ENCODE measurements around the gene ARID3C. TPM values are rescaled to one million over a fixed set of nuclear protein-coding genes. Genes with fewer than 3 reads are reported as not detected.
A peak's percentile ranks its signal among the peaks of the same experiment; 100 is the strongest.

The ARID3C gene
- polyA plus RNA-seq, 4 donors: 0.03 to 0.04 TPM; not detected in 2

DNA sequence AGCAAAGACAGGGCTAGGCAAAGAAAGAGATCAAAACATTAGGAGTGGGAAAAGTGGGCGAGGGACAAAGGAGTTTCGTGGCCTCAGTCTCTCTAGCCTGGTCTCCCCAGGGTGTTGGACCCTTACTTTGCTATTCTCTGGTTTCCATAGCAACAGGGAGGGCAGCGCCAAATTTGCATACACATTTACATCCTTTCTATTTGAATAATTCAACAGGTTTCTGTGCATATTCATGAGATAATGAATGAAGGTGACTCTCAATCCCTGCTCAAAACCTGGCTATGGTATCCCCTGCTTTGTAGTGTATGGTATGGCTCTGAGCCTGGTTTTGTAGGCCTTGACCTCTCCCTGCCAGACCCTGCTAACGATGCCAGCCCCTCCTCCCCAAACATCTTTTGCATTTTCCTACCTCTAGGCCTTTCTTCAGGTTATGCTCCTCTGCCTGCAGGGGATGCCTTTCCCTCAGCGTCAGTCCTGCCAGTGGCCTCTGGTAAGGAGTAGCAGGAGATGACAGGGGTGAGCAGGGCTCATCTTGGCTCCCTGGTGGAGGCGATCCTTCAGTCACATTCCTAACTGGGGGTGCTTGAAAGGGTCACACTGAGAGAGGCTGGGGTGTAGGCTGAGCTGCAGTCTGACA, 26.8 kb downstream of the ARID3C start:
- no peaks in the 10 kb centered on the region for H3K36me3 ChIP-seq (ENCODE audit: control insufficient read depth in 3 of 3, insufficient read depth in 2 of 3, low read depth in 1 of 3, low read length in 3 of 3)
- DNase-seq (no peak), FAIRE-seq (no peak)
- no peaks in the 10 kb centered on the region for H3K9me3 ChIP-seq (ENCODE audit: control insufficient read depth in 2 of 2, insufficient read depth in 1 of 2, low read depth in 1 of 2, low read length in 1 of 2)
- peaks cover 0 to 16% (median 0%) of the 10 kb centered on the region in 3 donors for H3K27me3 ChIP-seq (ENCODE audit: control insufficient read depth in 3 of 3, insufficient read depth in 3 of 3, low read length in 3 of 3)
- no peak overlapping the region for H3K27ac ChIP-seq (ENCODE audit: low read depth in 1 of 3, low read length in 2 of 3)
- peaks cover 0 to 6% (median 0%) of the 10 kb centered on the region in 3 donors for H3K4me1 ChIP-seq (ENCODE audit: control insufficient read depth in 3 of 3, insufficient read depth in 2 of 3, low read depth in 1 of 3, low read length in 2 of 3)
- no peak overlapping the region for H3K4me3 ChIP-seq (ENCODE audit: low read depth in 1 of 3, low read length in 3 of 3)
- WGBS, 3 donors: 68 to 72% (median 70%) methylated on average over 6 of the region's 6 CpGs

- no peak for FAIRE-seq
These were observed 28.0 kb downstream of the ARID3C start for GRCh38 chr9:34600908-34601307.

GRCh38 chr9:34599546-34599945, 29.3 kb downstream of the ARID3C start:
- no peaks in the 10 kb centered on the region for H3K36me3 ChIP-seq (ENCODE audit: control insufficient read depth in 3 of 3, insufficient read depth in 2 of 3, low read depth in 1 of 3, low read length in 3 of 3)
- WGBS, 3 donors: 29 to 54% (median 45%) methylated on average over 1 of the region's 1 CpG
- H3K4me1 ChIP-seq (ENCODE audit: control insufficient read depth in 3 of 3, insufficient read depth in 2 of 3, low read depth in 1 of 3, low read length in 2 of 3): no peaks in the 10 kb centered on the region
- DNase-seq (no peak), FAIRE-seq (no peak)
- H3K9me3 ChIP-seq (ENCODE audit: control insufficient read depth in 2 of 2, insufficient read depth in 1 of 2, low read depth in 1 of 2, low read length in 1 of 2): no peaks in the 10 kb centered on the region
- H3K27ac ChIP-seq (ENCODE audit: low read depth in 1 of 3, low read length in 2 of 3): no peak overlapping the region
- H3K4me3 ChIP-seq (ENCODE audit: low read depth in 1 of 3, low read length in 3 of 3): no peak overlapping the region
- peaks cover 0 to 20% (median 0%) of the 10 kb centered on the region in 3 donors for H3K27me3 ChIP-seq (ENCODE audit: control insufficient read depth in 3 of 3, insufficient read depth in 3 of 3, low read length in 3 of 3)

More at GRCh38 chr9:34600908-34601307, 28.0 kb downstream of the ARID3C start:
- 17 to 30% (median 17%) methylated on average over 1 of the region's 1 CpG for WGBS, 3 donors
- Histone ChIP-seq H3K27me3 (ENCODE audit: control insufficient read depth in 3 of 3, insufficient read depth in 3 of 3, low read length in 3 of 3) (peaks cover 0 to 18% (median 0%) of the 10 kb centered on the region in 3 donors), H3K4me1 (ENCODE audit: control insufficient read depth in 3 of 3, insufficient read depth in 2 of 3, low read depth in 1 of 3, low read length in 2 of 3) (no peaks in the 10 kb centered on the region), H3K4me3 (ENCODE audit: low read depth in 1 of 3, low read length in 3 of 3) (no peak overlapping the region), H3K36me3 (ENCODE audit: control insufficient read depth in 3 of 3, insufficient read depth in 2 of 3, low read depth in 1 of 3, low read length in 3 of 3) (no peaks in the 10 kb centered on the region), H3K9me3 (ENCODE audit: control insufficient read depth in 2 of 2, insufficient read depth in 1 of 2, low read depth in 1 of 2, low read length in 1 of 2) (no peaks in the 10 kb centered on the region), H3K27ac (ENCODE audit: low read depth in 1 of 3, low read length in 2 of 3) (no peak overlapping the region)
- no peak for DNase-seq

DNA sequence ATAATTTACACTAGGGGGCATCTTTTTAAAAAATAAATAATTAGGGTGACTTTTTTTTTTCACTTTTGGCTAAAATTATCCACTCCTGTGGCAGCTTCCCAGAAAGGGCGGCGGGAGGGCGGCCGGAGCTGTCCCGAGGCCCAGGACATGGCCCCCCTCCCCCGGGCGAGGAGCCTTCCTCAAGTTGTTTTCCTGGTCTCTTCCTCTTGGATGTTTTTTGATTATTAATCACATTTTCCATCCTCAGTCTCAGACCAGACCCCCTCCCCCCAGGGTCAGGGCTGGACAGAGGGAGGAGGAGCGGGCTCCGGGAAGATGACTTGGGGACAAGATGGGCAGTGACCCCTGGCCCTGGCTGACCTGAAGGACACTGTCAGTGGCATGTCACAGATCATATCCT, 34.7 kb downstream of the ARID3C start:
- DNase-seq (no peak), FAIRE-seq (no peak)
- WGBS, 3 donors: 68 to 88% (median 70%) methylated on average over 9 of the region's 9 CpGs
- peaks cover 2 to 55% (median 8%) of the 10 kb centered on the region in 3 donors for H3K27me3 ChIP-seq (ENCODE audit: control insufficient read depth in 3 of 3, insufficient read depth in 3 of 3, low read length in 3 of 3)
- no peaks in the 10 kb centered on the region for H3K36me3 ChIP-seq (ENCODE audit: control insufficient read depth in 3 of 3, insufficient read depth in 2 of 3, low read depth in 1 of 3, low read length in 3 of 3)
- H3K9me3 ChIP-seq (ENCODE audit: control insufficient read depth in 2 of 2, insufficient read depth in 1 of 2, low read depth in 1 of 2, low read length in 1 of 2): no peaks in the 10 kb centered on the region
- H3K4me1 ChIP-seq (ENCODE audit: control insufficient read depth in 3 of 3, insufficient read depth in 2 of 3, low read depth in 1 of 3, low read length in 2 of 3): peaks cover 5 to 22% (median 8%) of the 10 kb centered on the region in 3 donors
- no peak overlapping the region for H3K4me3 ChIP-seq (ENCODE audit: low read depth in 1 of 3, low read length in 3 of 3)
- H3K27ac ChIP-seq (ENCODE audit: low read depth in 1 of 3, low read length in 2 of 3): no peak overlapping the region

DNA sequence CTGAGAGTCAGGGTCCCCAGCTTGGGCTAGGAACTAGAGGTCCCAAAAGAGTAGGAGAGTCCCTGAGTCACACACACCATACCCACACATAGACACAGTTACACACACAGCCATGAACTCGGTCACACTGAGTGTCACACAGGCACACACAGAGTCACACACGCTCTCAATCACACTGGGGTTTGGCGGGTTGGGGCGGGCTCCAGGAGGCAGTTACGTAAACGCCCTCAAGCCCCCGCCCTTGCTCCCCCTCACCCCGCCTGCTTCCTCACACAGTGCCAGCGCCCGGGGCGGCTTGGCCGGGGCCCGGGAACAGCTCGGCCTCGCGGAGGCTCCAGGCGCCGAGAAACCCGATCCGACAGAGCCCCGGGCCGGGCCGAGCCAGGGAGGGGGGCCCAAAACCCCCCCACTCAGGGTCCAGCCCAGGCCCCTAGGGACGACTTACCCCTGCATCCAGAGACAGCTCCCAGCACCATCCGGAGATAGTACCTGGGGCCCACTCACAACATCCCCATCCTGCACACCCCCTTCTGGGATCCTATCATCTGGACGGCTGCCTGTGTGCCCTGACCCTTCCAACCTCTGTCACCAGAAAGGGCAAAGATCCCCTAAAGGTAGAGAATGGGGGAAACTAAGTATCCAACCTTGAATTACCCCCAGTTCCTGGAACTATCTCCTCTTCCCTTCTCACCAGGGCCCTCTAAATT, 35.8 kb downstream of the ARID3C start:
- FAIRE-seq (no peak), DNase-seq (peak in 1 of 2 donors; percentile 26)
- Histone ChIP-seq H3K4me3 (ENCODE audit: low read depth in 1 of 3, low read length in 3 of 3) (no peak overlapping the region), H3K36me3 (ENCODE audit: control insufficient read depth in 3 of 3, insufficient read depth in 2 of 3, low read depth in 1 of 3, low read length in 3 of 3) (no peaks in the 10 kb centered on the region), H3K9me3 (ENCODE audit: control insufficient read depth in 2 of 2, insufficient read depth in 1 of 2, low read depth in 1 of 2, low read length in 1 of 2) (no peaks in the 10 kb centered on the region), H3K27ac (ENCODE audit: low read depth in 1 of 3, low read length in 2 of 3) (no peak overlapping the region), H3K27me3 (ENCODE audit: control insufficient read depth in 3 of 3, insufficient read depth in 3 of 3, low read length in 3 of 3) (peaks cover 3 to 66% (median 16%) of the 10 kb centered on the region in 3 donors), H3K4me1 (ENCODE audit: control insufficient read depth in 3 of 3, insufficient read depth in 2 of 3, low read depth in 1 of 3, low read length in 2 of 3) (peaks cover 5 to 28% (median 8%) of the 10 kb centered on the region in 3 donors)
- 3 to 8% (median 6%) methylated on average over 22 to 26 of the region's 26 CpGs for WGBS, 3 donors

DNA sequence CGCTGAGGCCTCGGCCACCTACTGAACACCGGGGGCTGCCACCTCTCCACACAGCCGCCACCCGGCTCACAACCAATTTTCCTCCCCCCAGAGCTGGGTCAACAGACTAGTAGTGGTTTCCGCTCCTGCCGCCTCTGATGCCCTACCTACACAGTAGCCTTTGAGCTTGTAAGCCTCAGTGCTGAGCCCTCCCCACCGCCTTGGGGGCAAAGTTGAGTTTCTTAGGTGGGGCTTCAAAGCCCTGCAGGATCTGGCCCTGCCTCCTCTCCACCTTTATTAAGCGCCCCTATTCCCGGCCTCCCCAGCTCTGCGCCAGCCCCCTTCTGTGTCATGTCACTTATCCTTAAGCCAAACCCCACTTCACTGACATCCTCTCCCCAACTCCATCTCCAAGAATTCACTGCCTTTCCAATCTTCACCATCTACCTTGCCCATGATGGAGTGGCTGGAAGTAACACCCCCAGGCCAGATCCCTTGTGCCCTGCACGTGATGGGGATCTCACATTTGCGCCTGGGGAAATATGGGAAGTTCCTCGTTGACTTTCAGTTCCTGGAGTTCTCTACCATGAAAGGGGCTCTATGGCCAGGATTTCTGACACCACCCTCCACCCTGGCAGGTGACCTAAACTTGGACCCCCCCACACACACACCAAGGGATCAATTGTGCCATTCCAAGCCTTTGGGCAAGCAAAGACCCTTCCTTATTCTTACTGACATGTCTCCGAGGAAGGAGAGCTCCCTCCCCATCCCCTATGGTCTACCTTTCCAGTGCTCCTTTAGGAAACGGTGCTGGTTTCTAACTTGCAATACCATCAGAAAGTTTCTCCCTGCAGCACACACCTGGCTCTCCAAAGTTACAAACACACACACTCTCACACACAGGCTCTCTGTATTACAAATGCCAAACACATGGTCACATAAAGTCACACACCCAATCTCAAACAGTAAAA, 36.7 kb downstream of the ARID3C start:
- H3K36me3 ChIP-seq (ENCODE audit: control insufficient read depth in 3 of 3, insufficient read depth in 2 of 3, low read depth in 1 of 3, low read length in 3 of 3): no peaks in the 10 kb centered on the region
- H3K4me3 ChIP-seq (ENCODE audit: low read depth in 1 of 3, low read length in 3 of 3): peak overlapping the region in 1 of 3 donors; percentile 47
- FAIRE-seq (no peak), DNase-seq (no peak)
- peaks cover 3 to 72% (median 23%) of the 10 kb centered on the region in 3 donors for H3K27me3 ChIP-seq (ENCODE audit: control insufficient read depth in 3 of 3, insufficient read depth in 3 of 3, low read length in 3 of 3)
- H3K27ac ChIP-seq (ENCODE audit: low read depth in 1 of 3, low read length in 2 of 3): no peak overlapping the region
- peaks cover 5 to 28% (median 8%) of the 10 kb centered on the region in 3 donors for H3K4me1 ChIP-seq (ENCODE audit: control insufficient read depth in 3 of 3, insufficient read depth in 2 of 3, low read depth in 1 of 3, low read length in 2 of 3)
- H3K9me3 ChIP-seq (ENCODE audit: control insufficient read depth in 2 of 2, insufficient read depth in 1 of 2, low read depth in 1 of 2, low read length in 1 of 2): no peaks in the 10 kb centered on the region
- WGBS, 3 donors: 10 to 23% (median 19%) methylated on average over 16 of the region's 16 CpGs

DNA sequence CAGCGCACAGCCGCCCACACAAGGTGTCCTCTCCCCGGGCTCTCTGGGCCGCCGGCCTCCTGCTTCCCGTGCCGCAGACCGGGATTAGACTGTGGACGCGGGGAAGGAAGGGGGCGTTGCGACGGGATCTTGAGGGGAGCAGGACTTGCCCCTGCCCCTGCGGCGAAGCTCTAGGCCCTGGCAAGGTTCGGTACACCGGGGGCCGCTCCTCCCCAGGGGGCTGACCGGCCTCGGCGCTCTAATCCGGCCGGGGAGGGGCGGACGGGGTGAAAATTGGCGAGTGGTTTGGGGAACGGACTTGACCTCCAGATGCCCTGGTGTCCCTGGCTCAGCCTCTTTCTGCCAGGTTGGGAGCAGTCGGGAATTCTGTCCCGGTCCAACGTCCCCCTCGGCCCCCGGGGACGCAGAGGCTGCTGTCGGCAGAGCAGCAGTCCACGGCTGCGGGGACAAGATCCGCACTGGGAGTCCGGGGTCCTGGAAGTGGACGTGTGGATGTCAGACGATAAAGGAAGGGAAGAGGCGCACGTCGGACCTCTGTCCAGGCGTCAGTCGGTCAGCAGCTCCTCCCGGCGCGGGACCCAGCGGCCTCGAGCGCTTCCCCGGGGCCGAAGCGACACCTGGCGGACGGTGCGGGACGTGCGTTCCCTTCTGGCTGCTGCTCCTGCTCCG, 37.5 kb downstream of the ARID3C start:
- Histone ChIP-seq H3K27ac (ENCODE audit: low read depth in 1 of 3, low read length in 2 of 3) (no peak overlapping the region), H3K4me1 (ENCODE audit: control insufficient read depth in 3 of 3, insufficient read depth in 2 of 3, low read depth in 1 of 3, low read length in 2 of 3) (peaks cover 5 to 28% (median 8%) of the 10 kb centered on the region in 3 donors), H3K4me3 (ENCODE audit: low read depth in 1 of 3, low read length in 3 of 3) (peak overlapping the region in 2 of 3 donors; percentile 11 to 47), H3K9me3 (ENCODE audit: control insufficient read depth in 2 of 2, insufficient read depth in 1 of 2, low read depth in 1 of 2, low read length in 1 of 2) (no peaks in the 10 kb centered on the region), H3K27me3 (ENCODE audit: control insufficient read depth in 3 of 3, insufficient read depth in 3 of 3, low read length in 3 of 3) (peaks cover 3 to 77% (median 28%) of the 10 kb centered on the region in 3 donors), H3K36me3 (ENCODE audit: control insufficient read depth in 3 of 3, insufficient read depth in 2 of 3, low read depth in 1 of 3, low read length in 3 of 3) (no peaks in the 10 kb centered on the region)
- FAIRE-seq (no peak), DNase-seq (peak; percentile 73 to 87)
- 3 to 7% (median 4%) methylated on average over 49 to 60 of the region's 60 CpGs for WGBS, 3 donors
